GM19467 (cell line): Measurements from ENCODE around the gene UBE2E2.
A peak's percentile ranks its signal among the peaks of the same experiment; 100 is the strongest.

ENCODE experiments used
- ATAC-seq: cut with Tn5 transposase; IDR thresholded peaks from one replicate; pipeline ENCODE4 v1.9.1; 2021; ENCODE audit warnings: mild to moderate bottlenecking, moderate library complexity; ENCODE audit not compliant: unreplicated experiment

UBE2E2 gene

GRCh38 chr3:23377928-23378672 lies 175.0 kb downstream of the UBE2E2 start:
- no peak for ATAC-seq

- ATAC-seq, result no peak
These were observed 180.7 kb downstream of the UBE2E2 start for GRCh38 chr3:23383875-23384274.

GRCh38 chr3:23385327-23385726 lies 182.2 kb downstream of the UBE2E2 start:
- ATAC-seq, result no peak

GRCh38 chr3:23387286-23387918 lies 184.3 kb downstream of the UBE2E2 start:
- ATAC-seq, result no peak

GRCh38 chr3:23389089-23389488 lies 186.0 kb downstream of the UBE2E2 start:
- no peak for ATAC-seq

GRCh38 chr3:23389686-23390085 lies 186.6 kb downstream of the UBE2E2 start:
- ATAC-seq, result peak; percentile 56

- ATAC-seq, result no peak
These were observed 187.3 kb downstream of the UBE2E2 start for GRCh38 chr3:23390446-23390845.

- no peak for ATAC-seq
These were observed 187.9 kb downstream of the UBE2E2 start for GRCh38 chr3:23390989-23391553.

GRCh38 chr3:23395115-23395514 lies 192.0 kb downstream of the UBE2E2 start:
- ATAC-seq, result no peak

GRCh38 chr3:23396746-23397145 lies 193.6 kb downstream of the UBE2E2 start:
- ATAC-seq, result no peak

GRCh38 chr3:23399221-23399620 lies 196.1 kb downstream of the UBE2E2 start:
- no peak for ATAC-seq

- ATAC-seq, result peak; percentile 40
These were observed 199.8 kb downstream of the UBE2E2 start for GRCh38 chr3:23402728-23403492.

GRCh38 chr3:23404246-23404645 lies 201.1 kb downstream of the UBE2E2 start:
- ATAC-seq, result no peak

- peak; percentile 41 for ATAC-seq
These were observed 202.0 kb downstream of the UBE2E2 start for GRCh38 chr3:23405081-23405480.

GRCh38 chr3:23406601-23407000 lies 203.5 kb downstream of the UBE2E2 start:
- ATAC-seq, result no peak

- no peak for ATAC-seq
These were observed 214.9 kb downstream of the UBE2E2 start for GRCh38 chr3:23418026-23418425.

- ATAC-seq, result no peak
These were observed 218.8 kb downstream of the UBE2E2 start for GRCh38 chr3:23421811-23422516.

- no peak for ATAC-seq
These were observed 219.4 kb downstream of the UBE2E2 start for GRCh38 chr3:23422517-23422851.

GRCh38 chr3:23425410-23425809 lies 222.3 kb downstream of the UBE2E2 start:
- ATAC-seq, result no peak

GRCh38 chr3:23430781-23431398 lies 227.8 kb downstream of the UBE2E2 start:
- ATAC-seq, result no peak

- no peak for ATAC-seq
These were observed 228.6 kb downstream of the UBE2E2 start for GRCh38 chr3:23431764-23432163.
